ENCODE results near the gene HECTD1.

DNA sequence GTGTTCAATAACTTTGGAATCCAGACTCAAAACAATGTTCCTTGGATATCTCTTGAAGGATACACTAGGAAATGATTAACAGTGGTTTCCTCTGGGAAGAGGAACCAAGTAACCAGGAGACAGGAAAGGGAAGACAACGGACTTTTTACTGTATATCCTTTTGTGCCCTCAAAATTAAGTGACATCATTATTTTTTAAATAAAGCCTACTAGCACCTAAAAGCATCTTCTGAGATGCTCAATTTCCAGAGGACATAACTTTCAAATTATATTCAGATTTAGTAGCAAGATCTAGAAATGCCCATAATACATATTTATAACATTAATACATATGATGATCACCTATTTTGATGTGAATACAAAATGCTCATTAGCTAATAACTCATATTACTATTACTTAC, 6.5 kb downstream of the HECTD1 start:
- TF ChIP-seq POLR2A (IDR thresholded peaks at IDR 0.05; ENCODE audit: low read depth, low read length) (no peak), TAF1 (IDR thresholded peaks at IDR 0.05; ENCODE audit: borderline replicate concordance, low read depth, low read length) (no peak)
